HG03039 (cell line): ENCODE data around the gene TM4SF5.

Source experiments
- ATAC-seq: cut with Tn5 transposase; IDR thresholded peaks from one replicate; pipeline ENCODE4 v1.9.1; 2021; ENCODE audit warnings: mild to moderate bottlenecking, moderate library complexity; ENCODE audit not compliant: unreplicated experiment

TM4SF5 gene

GRCh38 chr17:4771519-4772234, at the start of gene TM4SF5:
Gene TM4SF5, plus strand, starts transcription at chr17:4771886. Its CDS starts 37 bp downstream, at chr17:4771923.
- no peak for ATAC-seq

- ATAC-seq, result no peak
These were observed 48.9 kb upstream of the TM4SF5 start for GRCh38 chr17:4722678-4723240.

- ATAC-seq, result no peak
These were observed 47.0 kb upstream of the TM4SF5 start for GRCh38 chr17:4724650-4725049.

GRCh38 chr17:4725646-4726310, 45.9 kb upstream of the TM4SF5 start:
- ATAC-seq, result no peak

GRCh38 chr17:4728124-4728523, 43.6 kb upstream of the TM4SF5 start:
- no peak for ATAC-seq

GRCh38 chr17:4733073-4733531, 38.6 kb upstream of the TM4SF5 start:
- no peak for ATAC-seq

GRCh38 chr17:4734857-4735475, 36.7 kb upstream of the TM4SF5 start:
- no peak for ATAC-seq

GRCh38 chr17:4735876-4736651, 35.6 kb upstream of the TM4SF5 start:
- no peak for ATAC-seq

- ATAC-seq, result no peak
These were observed 33.3 kb upstream of the TM4SF5 start for GRCh38 chr17:4738136-4739121.

GRCh38 chr17:4739122-4740024, 32.3 kb upstream of the TM4SF5 start, which contains the start of the genes CXCL16 and ZMYND15:
Gene CXCL16, minus strand, starts transcription at chr17:4739928. Its CDS starts 589 bp downstream, at chr17:4739339.
Gene ZMYND15, plus strand, starts transcription at chr17:4739833. Its CDS starts 716 bp downstream, at chr17:4740549.
- no peak for ATAC-seq

- ATAC-seq, result no peak
These were observed 31.7 kb upstream of the TM4SF5 start for GRCh38 chr17:4740025-4740351.

GRCh38 chr17:4740584-4740983, 31.1 kb upstream of the TM4SF5 start:
- ATAC-seq, result no peak

- no peak for ATAC-seq
These were observed 30.1 kb upstream of the TM4SF5 start for GRCh38 chr17:4741544-4741943.

GRCh38 chr17:4742133-4742532, 29.6 kb upstream of the TM4SF5 start:
- no peak for ATAC-seq

- no peak for ATAC-seq
These were observed 29.1 kb upstream of the TM4SF5 start for GRCh38 chr17:4742629-4743028.

- no peak for ATAC-seq
These were observed 28.5 kb upstream of the TM4SF5 start for GRCh38 chr17:4743216-4743615.

- no peak for ATAC-seq
These were observed 27.8 kb upstream of the TM4SF5 start for GRCh38 chr17:4743898-4744297.
